Body of pancreas (tissue), 4 donors: Measurements from ENCODE around the gene TXNL1.

Experiments used
- POLR2A ChIP-seq, 3 donors: fragments of 450-650 bp; IDR thresholded peaks; one replicate each; pipeline ENCODE4 v1.6.1; 2016; ENCODE audit warnings: antibody characterized with exemption in 3 of 3, mild to moderate bottlenecking in 2 of 3
- TF ChIP-seq, protein P1 (sequence below), 7 experiments: fragments of 450-650 bp in 4 of 7; fragments of 200-600 bp in 3 of 7; sonication (generic) in 3 of 7; IDR thresholded peaks; one replicate each; pipeline ENCODE4 v1.5.1; 2016 to 2019; ENCODE audit warnings: antibody characterized with exemption in 7 of 7

DNA sequence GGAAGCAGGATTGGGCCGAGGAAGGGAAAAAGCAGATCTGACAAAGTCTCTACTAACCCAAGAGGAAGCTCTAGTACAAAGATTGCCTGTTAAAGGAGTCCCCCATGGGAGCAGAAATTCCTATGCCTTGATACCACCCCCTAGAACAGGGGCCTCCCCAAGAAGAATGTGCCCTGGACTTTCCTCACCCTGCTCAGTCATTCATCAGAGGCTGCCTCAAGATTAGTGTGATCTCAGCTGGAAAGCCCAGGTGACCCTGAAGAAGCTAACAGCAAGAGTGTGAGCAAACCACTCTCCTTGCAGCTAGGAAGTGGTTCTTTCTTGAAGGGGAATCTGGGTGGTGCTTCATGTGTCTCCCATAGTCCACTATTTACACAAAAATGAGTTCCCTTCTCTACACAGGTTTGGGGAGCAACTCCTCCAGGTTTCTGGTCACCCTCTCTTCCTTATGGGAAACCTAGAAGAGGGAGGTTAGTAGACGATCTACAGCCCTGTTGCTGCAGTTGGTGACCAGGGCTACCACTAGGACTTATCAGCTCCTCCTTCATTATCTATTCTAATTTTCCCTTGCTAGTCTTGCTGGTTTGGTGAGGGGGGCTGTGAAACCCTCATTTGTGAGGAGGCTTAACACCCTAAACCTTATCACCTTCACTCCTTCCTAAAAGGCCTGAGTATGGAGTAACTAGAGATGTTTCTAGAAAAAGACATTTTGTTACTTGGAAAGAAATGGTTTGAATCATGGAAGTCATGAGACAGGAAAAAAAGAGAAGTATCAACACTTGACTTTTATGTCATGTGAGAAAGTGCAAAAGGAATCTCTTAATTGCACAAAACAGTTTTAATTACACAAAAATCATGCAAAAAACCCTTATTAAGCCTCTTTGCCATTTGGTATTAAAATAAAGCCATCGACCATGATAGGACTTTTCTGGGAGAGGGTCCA, 9.8 kb upstream of the TXNL1 start:
- TF ChIP-seq, protein P1, sequence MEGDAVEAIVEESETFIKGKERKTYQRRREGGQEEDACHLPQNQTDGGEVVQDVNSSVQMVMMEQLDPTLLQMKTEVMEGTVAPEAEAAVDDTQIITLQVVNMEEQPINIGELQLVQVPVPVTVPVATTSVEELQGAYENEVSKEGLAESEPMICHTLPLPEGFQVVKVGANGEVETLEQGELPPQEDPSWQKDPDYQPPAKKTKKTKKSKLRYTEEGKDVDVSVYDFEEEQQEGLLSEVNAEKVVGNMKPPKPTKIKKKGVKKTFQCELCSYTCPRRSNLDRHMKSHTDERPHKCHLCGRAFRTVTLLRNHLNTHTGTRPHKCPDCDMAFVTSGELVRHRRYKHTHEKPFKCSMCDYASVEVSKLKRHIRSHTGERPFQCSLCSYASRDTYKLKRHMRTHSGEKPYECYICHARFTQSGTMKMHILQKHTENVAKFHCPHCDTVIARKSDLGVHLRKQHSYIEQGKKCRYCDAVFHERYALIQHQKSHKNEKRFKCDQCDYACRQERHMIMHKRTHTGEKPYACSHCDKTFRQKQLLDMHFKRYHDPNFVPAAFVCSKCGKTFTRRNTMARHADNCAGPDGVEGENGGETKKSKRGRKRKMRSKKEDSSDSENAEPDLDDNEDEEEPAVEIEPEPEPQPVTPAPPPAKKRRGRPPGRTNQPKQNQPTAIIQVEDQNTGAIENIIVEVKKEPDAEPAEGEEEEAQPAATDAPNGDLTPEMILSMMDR (IDR thresholded peaks at IDR 0.05), result no peak
- TF ChIP-seq POLR2A (IDR thresholded peaks at IDR 0.05), result no peak
